IMR-90 (cell line): ENCODE measurements around the gene MRPL9. TPM values are rescaled to one million over a fixed set of nuclear protein-coding genes. Genes with fewer than 3 reads are reported as not detected.
A peak's percentile ranks its signal among the peaks of the same experiment; 100 is the strongest.

Source experiments
- ATAC-seq: fragments of 200-7000 bp; cut with Tn5 transposase; 2 replicates; pipeline ENCODE4 v1.9.1; 2020; ENCODE audit warnings: low read depth, mild to moderate bottlenecking, moderate library complexity
- Bru-seq: library from RNA; stranded (reverse); fragments of 400-500 nt; gene quantifications from one replicate; lab custom pipeline; 2021; lab: Mats Ljungman, UMichigan
- BruChase-seq, 2 experiments: library from RNA; stranded (reverse); fragments of 400-500 nt; gene quantifications; one replicate each; lab custom pipeline; 2021; lab: Mats Ljungman, UMichigan
- BruUV-seq: library from RNA; stranded (reverse); fragments of 400-500 nt; replicated peaks from 2 replicates; lab custom pipeline; 2021; lab: Mats Ljungman, UMichigan
- CTCF ChIA-PET: fragments of 300-600 bp; formaldehyde crosslinking; extraction: SDS; loops from one replicate; lab custom pipeline; 2021; ENCODE audit warnings: antibody characterized with exemption; lab: Yijun Ruan, JAX
- POLR2A ChIA-PET: fragments of 300-600 bp; sonication (Branson Sonifier 250); formaldehyde crosslinking; loops from one replicate; lab custom pipeline; 2022; ENCODE audit warnings: antibody characterized with exemption; ENCODE audit not compliant: unreplicated experiment; lab: Charles Lee
- DNase-seq: peaks from one replicate; pipeline ENCODE4 v3.0.0; 2013
- H2AFZ ChIP-seq: replicated peaks from 2 replicates; pipeline ENCODE3; 2013; ENCODE audit warnings: low read length, mild to moderate bottlenecking; ENCODE audit not compliant: poor library complexity
- H2AK5ac ChIP-seq: 2 replicates; pipeline ENCODE4 v1.6.1; 2013; ENCODE audit warnings: low read depth, low read length, inconsistent platforms
- H2AK9ac ChIP-seq: replicated peaks from 2 replicates; pipeline ENCODE3; 2013; ENCODE audit warnings: mild to moderate bottlenecking, low read depth, low read length, moderate library complexity; ENCODE audit not compliant: poor library complexity
- H2BK120ac ChIP-seq: 2 replicates; pipeline ENCODE4 v1.6.1; 2013; ENCODE audit warnings: low read depth, low read length, inconsistent platforms
- H2BK15ac ChIP-seq: 3 replicates; pipeline ENCODE4 v1.6.1; 2013; ENCODE audit warnings: low read depth, low read length, inconsistent platforms
- H2BK20ac ChIP-seq: 2 replicates; pipeline ENCODE4 v1.6.1; 2013; ENCODE audit warnings: low read depth, mild to moderate bottlenecking, inconsistent platforms, low read length, moderate library complexity
- H2BK5ac ChIP-seq: 2 replicates; pipeline ENCODE4 v1.6.1; 2013; ENCODE audit warnings: mild to moderate bottlenecking, low read depth, low read length, inconsistent platforms; ENCODE audit not compliant: poor library complexity, severe bottlenecking
- H3K14ac ChIP-seq: replicated peaks from 2 replicates; pipeline ENCODE4 v1.6.1; 2013; ENCODE audit warnings: low read depth, low read length, inconsistent platforms
- H3K18ac ChIP-seq: 2 replicates; pipeline ENCODE4 v1.6.1; 2013; ENCODE audit warnings: low read depth, low read length, control low read depth
- H3K23ac ChIP-seq: 2 replicates; pipeline ENCODE4 v1.6.1; 2013; ENCODE audit warnings: low read depth, low read length, inconsistent platforms
- H3K27ac ChIP-seq: 2 replicates; pipeline ENCODE4 v1.5.1; 2013; ENCODE audit warnings: mild to moderate bottlenecking, control low read depth, low read length; ENCODE audit not compliant: insufficient read depth
- H3K27me3 ChIP-seq: 2 replicates; pipeline ENCODE4 v1.6.1; 2013; ENCODE audit warnings: low read length; ENCODE audit not compliant: control insufficient read depth, insufficient read depth
- H3K36me3 ChIP-seq: 2 replicates; pipeline ENCODE4 v1.6.1; 2013; ENCODE audit warnings: low read length, mixed read lengths; ENCODE audit not compliant: control insufficient read depth, insufficient read depth
- H3K4ac ChIP-seq: 2 replicates; pipeline ENCODE4 v1.6.1; 2013; ENCODE audit warnings: low read depth, low read length, inconsistent platforms
- H3K4me1 ChIP-seq: 2 replicates; pipeline ENCODE4 v1.6.1; 2013; ENCODE audit warnings: low read length, mixed read lengths; ENCODE audit not compliant: control insufficient read depth, insufficient read depth
- H3K4me2 ChIP-seq: 2 replicates; pipeline ENCODE4 v1.6.1; 2013; ENCODE audit warnings: low read depth, mild to moderate bottlenecking, control low read depth, low read length, moderate library complexity
- H3K4me3 ChIP-seq: 2 replicates; pipeline ENCODE4 v1.5.1; 2013; ENCODE audit warnings: low read depth, mild to moderate bottlenecking, control low read depth, low read length, moderate library complexity; ENCODE audit not compliant: insufficient read depth
- H3K56ac ChIP-seq: 2 replicates; pipeline ENCODE4 v1.6.1; 2013; ENCODE audit warnings: low read length, inconsistent platforms; ENCODE audit not compliant: insufficient read depth; ENCODE audit errors: extremely low read depth
- H3K79me1 ChIP-seq, 2 experiments: 2 replicates each; pipeline ENCODE4 v1.6.1; 2013; ENCODE audit warnings: low read length in 2 of 2, inconsistent platforms in 1 of 2, low read depth in 1 of 2
- H3K9ac ChIP-seq: 2 replicates; pipeline ENCODE4 v1.6.1; 2013; ENCODE audit warnings: low read depth, low read length, control low read depth
- H3K9me1 ChIP-seq: 2 replicates; pipeline ENCODE4 v1.6.1; 2013; ENCODE audit warnings: low read length, inconsistent platforms; ENCODE audit not compliant: insufficient read depth
- H3K9me3 ChIP-seq: 2 replicates; pipeline ENCODE4 v1.6.1; 2013; ENCODE audit warnings: low read length; ENCODE audit not compliant: control insufficient read depth, insufficient read depth
- H4K20me1 ChIP-seq: 2 replicates; pipeline ENCODE4 v1.6.1; 2013; ENCODE audit warnings: low read length, inconsistent platforms; ENCODE audit not compliant: insufficient read depth
- H4K5ac ChIP-seq: 2 replicates; pipeline ENCODE4 v1.6.1; 2013; ENCODE audit warnings: mild to moderate bottlenecking, low read depth, low read length, control low read depth
- H4K8ac ChIP-seq, 2 experiments: 2 replicates each; pipeline ENCODE4 v1.6.1; 2013; ENCODE audit warnings: low read depth in 2 of 2, low read length in 2 of 2, control low read depth in 1 of 2, inconsistent platforms in 1 of 2
- H4K91ac ChIP-seq: 2 replicates; pipeline ENCODE4 v1.6.1; 2013; ENCODE audit warnings: low read depth, low read length, inconsistent platforms; ENCODE audit not compliant: insufficient read depth
- BHLHE40 ChIP-seq: fragments of 150-350 bp; IDR thresholded peaks from 2 replicates; pipeline ENCODE4 v1.6.1; 2016; ENCODE audit warnings: mild to moderate bottlenecking, low read depth, low read length
- CEBPB ChIP-seq: IDR thresholded peaks from 2 replicates; pipeline ENCODE4 v1.6.1; 2012; ENCODE audit warnings: low read depth, low read length, improper control_type of control experiment
- FOS ChIP-seq: fragments of 150-350 bp; IDR thresholded peaks from 2 replicates; pipeline ENCODE4 v1.6.1; 2016; ENCODE audit warnings: low read depth, low read length
- MAZ ChIP-seq: IDR thresholded peaks from 2 replicates; pipeline ENCODE4 v1.6.1; 2012; ENCODE audit warnings: low read depth, mild to moderate bottlenecking, low read length, improper control_type of control experiment, moderate library complexity, borderline replicate concordance
- NFE2L2 ChIP-seq: fragments of 150-350 bp; IDR thresholded peaks from 2 replicates; pipeline ENCODE4 v1.6.1; 2016; ENCODE audit warnings: low read depth, mild to moderate bottlenecking, low read length
- POLR2A ChIP-seq: IDR thresholded peaks from 2 replicates; pipeline ENCODE4 v1.6.1; 2012; ENCODE audit warnings: mild to moderate bottlenecking, low read depth, low read length
- RAD21 ChIP-seq: IDR thresholded peaks from 2 replicates; pipeline ENCODE4 v1.6.1; 2012; ENCODE audit warnings: low read length, improper control_type of control experiment
- RCOR1 ChIP-seq: IDR thresholded peaks from 2 replicates; pipeline ENCODE4 v1.6.1; 2012; ENCODE audit warnings: mild to moderate bottlenecking, low read length, improper control_type of control experiment; ENCODE audit not compliant: insufficient replicate concordance
- SMC3 ChIP-seq: fragments of 150-350 bp; IDR thresholded peaks from 2 replicates; pipeline ENCODE4 v1.6.1; 2016; ENCODE audit warnings: low read depth, mild to moderate bottlenecking, antibody characterized with exemption, low read length, moderate library complexity
- WGBS, 2 experiments: methylation state at CpG; one replicate each; pipeline versions ENCODE4 v1.1.5 to v1.1.7; 2013; ENCODE audit warnings: missing lambda C conversion rate in 2 of 2; ENCODE audit not compliant: insufficient read length in 1 of 2; ENCODE audit errors: extremely low coverage in 2 of 2; 5-methylcytosine and 5-hydroxymethylcytosine counted together
- dilution Hi-C: fragments of 300-500 bp; cut with HindIII; formaldehyde crosslinking; loops from one replicate; pipeline ENCODE4 v1.14.3; 2018; ENCODE audit warnings: low sequenced_read_pairs; ENCODE audit not compliant: unreplicated experiment
- in situ Hi-C: fragments of 300-500 bp; cut with MboI; formaldehyde crosslinking; loops from 3 replicates; pipeline ENCODE4 v1.14.3; 2019; ENCODE audit warnings: low sequenced_read_pairs, inconsistent platforms, mixed read lengths
- intact Hi-C: fragments of 100-400 bp; cut with micrococcal nuclease; formaldehyde crosslinking; loops from 2 replicates; pipeline ENCODE4 v1.10.0; 2022
- long read RNA-seq: library from polyadenylated mRNA; unstranded; transcript quantifications from one replicate; pipeline ENCODE4 v2.0.0, GENCODE V29; 2021; ENCODE audit not compliant: unreplicated experiment
- polyA plus RNA-seq, 3 experiments: library from polyadenylated mRNA; depleted of rRNA; stranded (reverse); fragments of >200 nt; gene quantifications; 2 replicates each; pipeline ENCODE4 v1.2.3, GENCODE V29; 2012; ENCODE audit warnings: low replicate concordance in 1 of 3
- total RNA-seq: library from RNA; depleted of rRNA; stranded (reverse); fragments of >200 nt; gene quantifications from 2 replicates; pipeline ENCODE4 v1.2.3, GENCODE V29; 2012; rRNA removed
- TF ChIP-seq, protein P1 (sequence below): fragments of 150-350 bp; IDR thresholded peaks from 2 replicates; pipeline ENCODE4 v1.6.1; 2016; ENCODE audit warnings: low read depth, mild to moderate bottlenecking, low read length, moderate library complexity, borderline replicate concordance
- TF ChIP-seq, protein P2 (sequence below): conservative IDR thresholded peaks from 2 replicates; pipeline ENCODE4 v1.5.1; 2012; ENCODE audit warnings: mild to moderate bottlenecking, low read depth, low read length, improper control_type of control experiment

The MRPL9 gene
- 65.4 and 85.8 TPM in 2 replicates for total RNA-seq
- polyA plus RNA-seq (2012; rRNA removed), result 77.3 and 87.5 TPM in 2 replicates
- polyA plus RNA-seq (2012; cell fraction: cytosol; rRNA removed), result 37.2 and 62.6 TPM in 2 replicates
- polyA plus RNA-seq (2012; cell fraction: nucleus; rRNA removed; ENCODE audit: low replicate concordance), result 37.5 and 93.0 TPM in 2 replicates
- Bru-seq, nascent RNA, result percentile 75 among the genes with signal in this experiment
- BruChase-seq, experiment 1, labeled RNA remaining after a 6-hour chase, result percentile 77 among the genes with signal in this experiment
- BruChase-seq, experiment 2, labeled RNA remaining after a 2-hour chase, result percentile 65 among the genes with signal in this experiment
- long read RNA-seq, transcript MRPL9-202 (7 exons, 1,296 nt), result major isoform, 30 of 48 reads
- long read RNA-seq, partial matches to known transcripts, result 4 of 48 reads
- long read RNA-seq, other reads (novel, unspliced or antisense), result 10 of 48 reads

DNA sequence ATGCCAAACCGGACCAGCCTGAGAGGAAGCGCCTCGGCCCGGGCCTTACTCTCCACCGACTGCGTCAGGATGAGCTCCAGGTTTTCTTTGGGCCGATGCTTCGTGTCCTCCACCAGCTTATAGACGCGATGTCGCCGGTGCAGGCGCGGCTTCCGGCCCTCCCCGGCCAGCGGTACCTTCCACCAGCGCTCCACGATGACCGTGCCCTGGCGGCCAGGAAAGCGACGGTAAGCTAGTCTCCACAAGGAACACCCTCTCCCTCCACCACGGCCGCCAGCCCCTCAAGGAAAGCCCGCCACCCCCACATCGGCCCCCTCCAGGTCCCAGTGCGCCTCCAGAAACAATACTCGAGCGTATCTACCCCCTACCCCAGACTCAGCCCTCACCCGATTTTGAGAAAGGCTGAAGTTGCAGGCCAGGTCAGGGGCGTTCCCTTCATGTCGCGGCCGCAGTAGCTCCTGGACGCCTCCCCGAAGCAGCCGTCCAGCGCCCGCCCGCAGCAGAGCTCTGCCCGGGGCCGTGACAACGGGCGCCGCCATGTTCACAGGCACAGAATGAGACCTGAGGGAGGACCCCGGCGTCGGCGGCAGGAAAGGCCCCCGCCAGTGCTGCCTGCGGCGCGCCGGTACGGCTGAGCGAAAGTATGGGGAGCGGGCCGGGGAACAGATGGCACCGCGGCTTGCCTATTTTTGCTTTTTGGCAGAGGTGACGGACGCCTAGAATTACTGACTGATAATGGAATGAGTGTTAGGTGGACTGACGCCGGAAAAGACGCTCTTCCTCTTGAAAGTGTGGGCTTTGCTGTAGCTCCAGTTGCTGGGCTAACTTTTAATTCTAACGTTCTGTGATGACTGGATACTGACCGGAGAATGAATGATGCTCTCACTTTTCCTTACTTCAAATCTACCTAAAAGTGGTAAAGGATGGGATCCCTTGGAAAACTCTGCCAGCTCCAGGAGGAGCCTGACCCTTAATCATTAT, at the start of gene MRPL9:
Gene MRPL9 (minus strand): TSS at position 556 of the 981 bp plus-strand sequence. CDS start 17 bp downstream, at position 539.
- intact Hi-C loops (loop anchor here (2.0 to 5.0 kb wide), 3 partner anchors 74 to 239 kb away; partner anchors contain the start of genes C2CD4D and THEM4), dilution Hi-C loops (no loop called here), in situ Hi-C loops (no loop called here)
- WGBS, 2 experiments, result 4% methylated on average over 21 of the region's 68 CpGs; no CpG with 5 or more reads in 1 of the 2 experiments
- H3K27me3 ChIP-seq, result no peaks in the 10 kb centered on the region
- H3K18ac ChIP-seq, result peak within 1 kb of the TSS; percentile 30
- peaks cover 3% of the 10 kb centered on the region; the same call in 1 of the 2 replicates for H3K4me1 ChIP-seq
- peak within 1 kb of the TSS; percentile 84 for H3K4ac ChIP-seq
- H3K79me1 ChIP-seq, result peaks cover 5 to 32% of the 10 kb centered on the region in 2 experiments
- H3K23ac ChIP-seq, result peak within 1 kb of the TSS; percentile 87
- peak within 1 kb of the TSS; percentile 79 for H2AK9ac ChIP-seq
- DNase-seq (peak; percentile 71), ATAC-seq (peak; percentile 100)
- no peaks in the 10 kb centered on the region for H3K9me3 ChIP-seq
- peak within 1 kb of the TSS; percentile 91 for H3K4me2 ChIP-seq
- no peaks in the 10 kb centered on the region for H4K20me1 ChIP-seq
- peaks cover 16% of the 10 kb centered on the region for H3K36me3 ChIP-seq
- H4K8ac ChIP-seq, result peak within 1 kb of the TSS; percentile 99 to 100
- H3K14ac ChIP-seq, result peak within 1 kb of the TSS; percentile 96
- H2AK5ac ChIP-seq, result no peak within 1 kb of the TSS; the same call in 1 of the 2 replicates
- H4K91ac ChIP-seq, result peak within 1 kb of the TSS; percentile 91
- ChIA-PET CTCF (interaction anchor here (1.5 kb wide), 1 partner anchor 16 kb away, joined by 5 read pairs; no protein-coding TSS in a partner anchor), POLR2A (interaction anchor here (0.6 kb wide), 1 partner anchor 13 kb away, joined by 3 read pairs; no protein-coding TSS in a partner anchor)
- peak within 1 kb of the TSS; percentile 96 for H2AFZ ChIP-seq
- peaks cover under 1% of the 10 kb centered on the region; the same call in 1 of the 2 replicates for H3K9me1 ChIP-seq
- peak within 1 kb of the TSS; percentile 86 for H4K5ac ChIP-seq
- peak within 1 kb of the TSS; percentile 92 for H3K9ac ChIP-seq
- H3K27ac ChIP-seq, result peak within 1 kb of the TSS; percentile 80
- no TSS peak for BruUV-seq
- H2BK20ac ChIP-seq, result no peak within 1 kb of the TSS
- peak within 1 kb of the TSS; percentile 61 for H2BK5ac ChIP-seq
- peak within 1 kb of the TSS; percentile 85 for H3K56ac ChIP-seq
- peak within 1 kb of the TSS; percentile 71 for H3K4me3 ChIP-seq
- H2BK120ac ChIP-seq, result peak within 1 kb of the TSS; percentile 31; the same call in 1 of the 2 replicates
- peak within 1 kb of the TSS; percentile 49; the same call in 1 of the 3 replicates for H2BK15ac ChIP-seq
- TF ChIP-seq RCOR1 (no peak), FOS (no peak), NFE2L2 (no peak), RAD21 (no peak), SMC3 (peak; percentile 21; the same call in 1 of the 2 replicates), BHLHE40 (no peak), POLR2A (peak; percentile 78; the same call in 1 of the 2 replicates), MAZ (peak; percentile 58; the same call in 1 of the 2 replicates), CEBPB (no peak)
- TF ChIP-seq, protein P1, sequence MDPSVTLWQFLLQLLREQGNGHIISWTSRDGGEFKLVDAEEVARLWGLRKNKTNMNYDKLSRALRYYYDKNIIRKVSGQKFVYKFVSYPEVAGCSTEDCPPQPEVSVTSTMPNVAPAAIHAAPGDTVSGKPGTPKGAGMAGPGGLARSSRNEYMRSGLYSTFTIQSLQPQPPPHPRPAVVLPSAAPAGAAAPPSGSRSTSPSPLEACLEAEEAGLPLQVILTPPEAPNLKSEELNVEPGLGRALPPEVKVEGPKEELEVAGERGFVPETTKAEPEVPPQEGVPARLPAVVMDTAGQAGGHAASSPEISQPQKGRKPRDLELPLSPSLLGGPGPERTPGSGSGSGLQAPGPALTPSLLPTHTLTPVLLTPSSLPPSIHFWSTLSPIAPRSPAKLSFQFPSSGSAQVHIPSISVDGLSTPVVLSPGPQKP, result no peak
- TF ChIP-seq, protein P2, sequence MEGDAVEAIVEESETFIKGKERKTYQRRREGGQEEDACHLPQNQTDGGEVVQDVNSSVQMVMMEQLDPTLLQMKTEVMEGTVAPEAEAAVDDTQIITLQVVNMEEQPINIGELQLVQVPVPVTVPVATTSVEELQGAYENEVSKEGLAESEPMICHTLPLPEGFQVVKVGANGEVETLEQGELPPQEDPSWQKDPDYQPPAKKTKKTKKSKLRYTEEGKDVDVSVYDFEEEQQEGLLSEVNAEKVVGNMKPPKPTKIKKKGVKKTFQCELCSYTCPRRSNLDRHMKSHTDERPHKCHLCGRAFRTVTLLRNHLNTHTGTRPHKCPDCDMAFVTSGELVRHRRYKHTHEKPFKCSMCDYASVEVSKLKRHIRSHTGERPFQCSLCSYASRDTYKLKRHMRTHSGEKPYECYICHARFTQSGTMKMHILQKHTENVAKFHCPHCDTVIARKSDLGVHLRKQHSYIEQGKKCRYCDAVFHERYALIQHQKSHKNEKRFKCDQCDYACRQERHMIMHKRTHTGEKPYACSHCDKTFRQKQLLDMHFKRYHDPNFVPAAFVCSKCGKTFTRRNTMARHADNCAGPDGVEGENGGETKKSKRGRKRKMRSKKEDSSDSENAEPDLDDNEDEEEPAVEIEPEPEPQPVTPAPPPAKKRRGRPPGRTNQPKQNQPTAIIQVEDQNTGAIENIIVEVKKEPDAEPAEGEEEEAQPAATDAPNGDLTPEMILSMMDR, result no peak
